ENCODE data around the gene TLL2. TPM values are rescaled to one million over a fixed set of nuclear protein-coding genes. Genes with fewer than 3 reads are reported as not detected.

The TLL2 gene
- total RNA-seq (2021), result 9.1 to 9.2 TPM (median 9.1 TPM) in 3 replicates
- Bru-seq, nascent RNA, result percentile 58 among the genes with signal in this experiment
- long read RNA-seq, experiment 1, full-length matches to known transcripts, result 1 of 38 reads
- long read RNA-seq, experiment 1, partial matches to known transcripts, result 24 of 38 reads
- long read RNA-seq, experiment 1, other reads (novel, unspliced or antisense), result 13 of 38 reads
- long read RNA-seq, experiment 2, partial matches to known transcripts, result 7 of 20 reads
- long read RNA-seq, experiment 2, other reads (novel, unspliced or antisense), result 13 of 20 reads
- long read RNA-seq, experiment 3, partial matches to known transcripts, result 2 of 3 reads
- long read RNA-seq, experiment 3, other reads (novel, unspliced or antisense), result 1 of 3 reads

DNA sequence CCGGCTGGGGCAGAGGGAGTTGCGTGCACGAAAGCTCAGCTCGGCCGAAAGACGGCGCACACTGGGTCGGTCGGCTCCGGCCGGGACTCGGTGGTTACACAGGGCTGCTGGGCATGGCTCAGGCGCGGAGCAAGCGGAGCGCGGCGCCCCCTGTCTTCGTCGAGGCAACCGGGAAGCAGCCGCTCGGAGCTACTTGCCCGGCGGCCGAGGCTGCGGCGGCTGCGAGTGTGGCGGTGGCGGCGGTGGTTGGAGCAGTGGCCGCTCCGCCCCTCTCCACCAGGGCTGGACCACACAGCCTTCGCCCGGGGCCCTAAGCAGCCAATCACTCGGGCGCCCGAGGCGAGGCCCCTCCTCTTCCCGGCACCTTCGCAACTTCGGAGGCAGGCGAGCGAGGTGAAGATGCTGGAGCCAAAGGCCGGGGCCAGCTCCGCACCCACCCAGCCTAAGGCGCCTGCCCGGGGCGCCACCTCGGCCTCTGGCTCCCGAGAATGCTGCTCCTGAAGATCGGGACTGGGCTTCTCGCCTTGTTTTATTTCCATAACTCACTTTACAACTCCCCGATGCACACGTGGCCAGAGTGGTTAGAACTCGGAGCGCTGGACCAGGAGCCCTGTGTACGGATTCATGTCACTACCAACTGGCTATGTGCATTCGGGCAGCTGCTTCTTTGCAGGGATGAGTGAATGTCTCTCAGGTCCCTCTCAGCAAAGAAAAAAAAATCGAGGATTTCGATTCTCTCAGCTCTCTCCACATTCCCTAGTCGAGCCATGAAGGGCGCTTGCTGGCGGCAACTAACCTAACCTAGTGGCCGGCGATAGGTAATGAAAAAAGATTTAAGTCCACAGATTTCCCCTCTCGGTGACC is at the start of gene TLL2:
Gene TLL2 (minus strand): TSS at position 229 of the 864 bp plus-strand sequence. CDS start 241 bp downstream, outside the sequence.
- peaks cover 39% of the 10 kb centered on the region for H3K27me3 Mint-ChIP-seq (ENCODE audit: low read depth)
- no peaks in the 10 kb centered on the region for H3K36me3 Mint-ChIP-seq
- H3K4me3 Mint-ChIP-seq, result peak within 1 kb of the TSS; percentile 77
- peak; percentile 95 for DNase-seq (ENCODE audit: low spot score)
- CTCF ChIA-PET, result interaction anchor here (0.5 to 7.9 kb wide), 57 partner anchors 9 to 554 kb away, joined by 3 to 240 read pairs (median 5); no protein-coding TSS in a partner anchor
- H3K27ac Mint-ChIP-seq, result no peak within 1 kb of the TSS
- POLR2A ChIA-PET, result interaction anchor here (0.6 to 1.0 kb wide), 4 partner anchors 23 to 168 kb away, joined by 3 to 4 read pairs (median 3); no protein-coding TSS in a partner anchor
- ATAC-seq, result peak; percentile 88
- peaks cover 43% of the 10 kb centered on the region for H3K4me1 Mint-ChIP-seq
- H3K9me3 Mint-ChIP-seq, result no peaks in the 10 kb centered on the region
- TF ChIP-seq ESRRA (CRISPR knock-in tag; IDR thresholded peaks at IDR 0.05; ENCODE audit: borderline replicate concordance) (peak; percentile 67; the same call in 1 of the 2 replicates), NFYB (CRISPR knock-in tag; conservative IDR thresholded peaks at IDR 0.05; ENCODE audit: low read depth) (peak; percentile 55), RELA (CRISPR knock-in tag; IDR thresholded peaks at IDR 0.05; ENCODE audit: borderline replicate concordance) (peak; percentile 51), E2F1 (CRISPR knock-in tag; IDR thresholded peaks at IDR 0.05) (peak; percentile 38; the same call in 1 of the 2 replicates), SMAD3 (CRISPR knock-in tag; IDR thresholded peaks at IDR 0.05; ENCODE audit: borderline replicate concordance) (peak; percentile 76; the same call in 1 of the 2 replicates), STAT6 (CRISPR knock-in tag; conservative IDR thresholded peaks at IDR 0.05; ENCODE audit: low read depth) (no peak), ARID4B (CRISPR knock-in tag; IDR thresholded peaks at IDR 0.05; ENCODE audit: borderline replicate concordance) (peak; percentile 74; the same call in 1 of the 2 replicates), SP1 (CRISPR knock-in tag; conservative IDR thresholded peaks at IDR 0.05) (0 out of 2 replicates have a peak, but pooled peaks have one; percentile 57), AFF4 (CRISPR knock-in tag; IDR thresholded peaks at IDR 0.05; ENCODE audit: borderline replicate concordance) (0 out of 2 replicates have a peak, but pooled peaks have one; percentile 56), IRF1 (CRISPR knock-in tag; IDR thresholded peaks at IDR 0.05) (peak; percentile 74; the same call in 1 of the 2 replicates), ZNF138 (CRISPR knock-in tag; conservative IDR thresholded peaks at IDR 0.05) (0 out of 2 replicates have a peak, but pooled peaks have one; percentile 20)
- TF ChIP-seq, protein P1, sequence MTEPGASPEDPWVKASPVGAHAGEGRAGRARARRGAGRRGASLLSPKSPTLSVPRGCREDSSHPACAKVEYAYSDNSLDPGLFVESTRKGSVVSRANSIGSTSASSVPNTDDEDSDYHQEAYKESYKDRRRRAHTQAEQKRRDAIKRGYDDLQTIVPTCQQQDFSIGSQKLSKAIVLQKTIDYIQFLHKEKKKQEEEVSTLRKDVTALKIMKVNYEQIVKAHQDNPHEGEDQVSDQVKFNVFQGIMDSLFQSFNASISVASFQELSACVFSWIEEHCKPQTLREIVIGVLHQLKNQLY (CRISPR knock-in tag; IDR thresholded peaks at IDR 0.05), result no peak
- TF ChIP-seq, protein P2, sequence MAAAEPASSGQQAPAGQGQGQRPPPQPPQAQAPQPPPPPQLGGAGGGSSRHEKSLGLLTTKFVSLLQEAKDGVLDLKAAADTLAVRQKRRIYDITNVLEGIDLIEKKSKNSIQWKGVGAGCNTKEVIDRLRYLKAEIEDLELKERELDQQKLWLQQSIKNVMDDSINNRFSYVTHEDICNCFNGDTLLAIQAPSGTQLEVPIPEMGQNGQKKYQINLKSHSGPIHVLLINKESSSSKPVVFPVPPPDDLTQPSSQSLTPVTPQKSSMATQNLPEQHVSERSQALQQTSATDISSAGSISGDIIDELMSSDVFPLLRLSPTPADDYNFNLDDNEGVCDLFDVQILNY (CRISPR knock-in tag; IDR thresholded peaks at IDR 0.05), result no peak; the same call in 1 of the 2 replicates
- TF ChIP-seq, protein P3, sequence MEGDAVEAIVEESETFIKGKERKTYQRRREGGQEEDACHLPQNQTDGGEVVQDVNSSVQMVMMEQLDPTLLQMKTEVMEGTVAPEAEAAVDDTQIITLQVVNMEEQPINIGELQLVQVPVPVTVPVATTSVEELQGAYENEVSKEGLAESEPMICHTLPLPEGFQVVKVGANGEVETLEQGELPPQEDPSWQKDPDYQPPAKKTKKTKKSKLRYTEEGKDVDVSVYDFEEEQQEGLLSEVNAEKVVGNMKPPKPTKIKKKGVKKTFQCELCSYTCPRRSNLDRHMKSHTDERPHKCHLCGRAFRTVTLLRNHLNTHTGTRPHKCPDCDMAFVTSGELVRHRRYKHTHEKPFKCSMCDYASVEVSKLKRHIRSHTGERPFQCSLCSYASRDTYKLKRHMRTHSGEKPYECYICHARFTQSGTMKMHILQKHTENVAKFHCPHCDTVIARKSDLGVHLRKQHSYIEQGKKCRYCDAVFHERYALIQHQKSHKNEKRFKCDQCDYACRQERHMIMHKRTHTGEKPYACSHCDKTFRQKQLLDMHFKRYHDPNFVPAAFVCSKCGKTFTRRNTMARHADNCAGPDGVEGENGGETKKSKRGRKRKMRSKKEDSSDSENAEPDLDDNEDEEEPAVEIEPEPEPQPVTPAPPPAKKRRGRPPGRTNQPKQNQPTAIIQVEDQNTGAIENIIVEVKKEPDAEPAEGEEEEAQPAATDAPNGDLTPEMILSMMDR (IDR thresholded peaks at IDR 0.05), result no peak

Measured in WTC11 (cell line).